LNCaP clone FGC (cell line): Measurements from ENCODE around the gene RUNX2.
"Not testable (repeated sequence)": the region's sequence is repeated elsewhere in the genome, so short reads cannot be mapped to it uniquely, and the experiment has no call there.

ENCODE experiments used
- DNase-seq: peaks from one replicate; pipeline ENCODE4 v3.0.0-alpha.2; 2011; ENCODE audit warnings: low read depth
- H3K4me3 ChIP-seq: 2 replicates; pipeline ENCODE4 v1.5.1; 2011; ENCODE audit warnings: mild to moderate bottlenecking, low read depth, low read length, control low read depth
- TF ChIP-seq, protein P1 (sequence below): IDR thresholded peaks from 2 replicates; pipeline ENCODE4 v1.5.1; 2012; ENCODE audit warnings: mild to moderate bottlenecking; ENCODE audit not compliant: control insufficient read depth, insufficient read depth; ENCODE audit errors: extremely low read depth

Gene RUNX2

GRCh38 chr6:45555981-45556771 is 228.0 kb downstream of the RUNX2 start:
- TF ChIP-seq, protein P1, sequence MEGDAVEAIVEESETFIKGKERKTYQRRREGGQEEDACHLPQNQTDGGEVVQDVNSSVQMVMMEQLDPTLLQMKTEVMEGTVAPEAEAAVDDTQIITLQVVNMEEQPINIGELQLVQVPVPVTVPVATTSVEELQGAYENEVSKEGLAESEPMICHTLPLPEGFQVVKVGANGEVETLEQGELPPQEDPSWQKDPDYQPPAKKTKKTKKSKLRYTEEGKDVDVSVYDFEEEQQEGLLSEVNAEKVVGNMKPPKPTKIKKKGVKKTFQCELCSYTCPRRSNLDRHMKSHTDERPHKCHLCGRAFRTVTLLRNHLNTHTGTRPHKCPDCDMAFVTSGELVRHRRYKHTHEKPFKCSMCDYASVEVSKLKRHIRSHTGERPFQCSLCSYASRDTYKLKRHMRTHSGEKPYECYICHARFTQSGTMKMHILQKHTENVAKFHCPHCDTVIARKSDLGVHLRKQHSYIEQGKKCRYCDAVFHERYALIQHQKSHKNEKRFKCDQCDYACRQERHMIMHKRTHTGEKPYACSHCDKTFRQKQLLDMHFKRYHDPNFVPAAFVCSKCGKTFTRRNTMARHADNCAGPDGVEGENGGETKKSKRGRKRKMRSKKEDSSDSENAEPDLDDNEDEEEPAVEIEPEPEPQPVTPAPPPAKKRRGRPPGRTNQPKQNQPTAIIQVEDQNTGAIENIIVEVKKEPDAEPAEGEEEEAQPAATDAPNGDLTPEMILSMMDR = no peak

GRCh38 chr6:45556828-45557227 is 228.7 kb downstream of the RUNX2 start:
- H3K4me3 ChIP-seq = no peak overlapping the region
- TF ChIP-seq, protein P1 = no peak
- no peak for DNase-seq

More at GRCh38 chr6:45555981-45556771, 228.0 kb downstream of the RUNX2 start:
- no peak for DNase-seq
- H3K4me3 ChIP-seq = peak overlapping the region; percentile 0

- no peak overlapping the region for H3K4me3 ChIP-seq
- no peak for DNase-seq
- TF ChIP-seq, protein P1 = no peak
Observed at GRCh38 chr6:45557454-45557853, 229.3 kb downstream of the RUNX2 start.

DNA sequence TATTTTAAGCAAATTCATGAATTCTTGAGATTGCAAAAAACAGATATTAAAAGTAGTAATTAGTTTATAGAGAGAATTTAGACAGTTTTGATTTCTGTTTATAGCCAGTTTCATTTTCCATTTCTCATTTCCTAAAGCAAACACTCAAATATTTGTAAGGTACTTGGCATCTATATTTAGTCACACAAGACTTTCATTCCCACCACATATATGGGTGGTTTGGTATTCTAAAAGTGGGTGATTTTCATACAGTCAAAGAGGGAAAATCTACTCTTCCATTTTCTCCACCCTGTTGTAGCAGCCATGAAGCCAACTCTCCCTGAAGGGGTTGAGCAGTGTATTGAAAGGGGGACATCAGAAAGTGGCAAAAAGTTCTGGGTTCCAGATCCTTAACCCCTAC is 230.7 kb downstream of the RUNX2 start:
- no peak overlapping the region for H3K4me3 ChIP-seq
- TF ChIP-seq, protein P1 = no peak
- DNase-seq = no peak

DNA sequence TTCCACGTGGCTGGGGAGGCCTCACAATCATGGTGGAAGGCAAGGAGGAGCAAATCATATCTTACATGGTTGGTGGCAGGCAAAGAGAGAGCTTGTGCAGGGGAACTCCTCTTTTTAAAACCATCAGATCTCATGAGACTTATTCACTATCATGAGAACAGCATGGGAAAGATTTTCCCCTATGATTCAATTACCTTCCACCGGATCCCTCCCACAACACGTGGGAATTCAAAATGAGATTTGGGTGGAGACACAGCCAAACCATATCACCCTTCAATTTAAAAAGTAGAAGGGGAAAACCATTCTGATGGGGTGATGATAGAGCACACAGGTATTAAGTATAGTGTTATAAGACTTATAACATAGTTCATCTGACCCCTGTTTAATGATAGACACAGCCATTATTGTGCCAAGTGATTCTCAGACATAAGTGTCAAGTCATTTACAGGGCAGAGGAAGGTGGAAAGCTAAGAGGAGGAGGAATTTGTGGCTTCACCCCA is 232.2 kb downstream of the RUNX2 start:
- DNase-seq, H3K4me3 ChIP-seq: not testable (repeated sequence)

DNA sequence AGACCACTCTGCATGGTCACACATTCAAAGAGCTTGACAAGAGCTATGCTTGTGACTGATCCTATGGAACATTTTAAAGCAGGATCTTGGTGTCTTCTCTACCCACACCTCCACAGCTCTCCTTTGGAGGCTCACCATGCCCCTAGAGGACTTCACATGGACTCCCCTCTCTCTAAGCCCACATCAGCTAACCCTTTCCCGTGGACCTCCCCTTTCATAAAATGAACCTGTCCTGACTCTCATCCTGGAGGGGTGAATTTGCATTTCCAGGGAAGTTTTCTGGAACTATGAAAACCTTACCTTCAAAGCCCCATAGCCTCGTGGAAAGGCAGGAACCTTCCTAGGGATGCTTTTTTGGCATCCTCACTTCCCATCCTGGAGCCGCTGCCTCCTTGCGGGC is 234.0 kb downstream of the RUNX2 start:
- no peak for DNase-seq
- no peak overlapping the region for H3K4me3 ChIP-seq
- TF ChIP-seq, protein P1 = no peak

DNA sequence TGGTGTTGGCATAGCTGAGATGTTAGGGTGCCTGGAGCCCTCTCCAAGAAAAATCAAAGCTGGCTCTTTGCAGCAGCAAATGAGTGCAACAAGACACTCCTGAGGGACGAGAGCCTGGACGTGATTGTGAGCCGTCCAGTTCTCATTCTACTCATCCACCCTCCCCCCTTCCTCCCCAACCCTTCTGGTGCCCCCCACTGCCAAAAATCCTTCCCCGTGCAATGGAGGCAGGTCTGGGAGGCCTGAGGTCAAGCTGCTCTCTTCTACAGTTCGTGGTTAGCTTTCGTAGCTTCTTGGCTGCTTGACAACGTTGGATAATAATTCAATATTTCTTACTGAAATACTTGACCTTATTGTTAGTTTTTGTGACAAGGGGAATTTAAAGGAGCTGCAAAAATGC is 234.9 kb downstream of the RUNX2 start:
- TF ChIP-seq, protein P1 = no peak
- no peak overlapping the region for H3K4me3 ChIP-seq
- DNase-seq = no peak
